Epithelial cell of proximal tubule (primary cell): ENCODE results near the gene PTPN6. TPM values are rescaled to one million over a fixed set of nuclear protein-coding genes. Genes with fewer than 3 reads are reported as not detected.
A peak's percentile ranks its signal among the peaks of the same experiment; 100 is the strongest.

ENCODE experiments used
- DNase-seq: peaks from one replicate; pipeline ENCODE4 v3.0.0-alpha.2; 2011; ENCODE audit warnings: low read depth
- H3K4me3 ChIP-seq: 2 replicates; pipeline ENCODE4 v1.5.1; 2011; ENCODE audit warnings: low read depth, mild to moderate bottlenecking, low read length
- CTCF ChIP-seq: conservative IDR thresholded peaks from 2 replicates; pipeline ENCODE4 v1.5.1; 2012; ENCODE audit warnings: low read depth, mild to moderate bottlenecking, low read length
- total RNA-seq: library from RNA; depleted of rRNA; stranded (reverse); fragments of >200 nt; gene quantifications from 2 replicates; pipeline ENCODE4 v1.2.3, GENCODE V29; 2015

PTPN6 gene
- total RNA-seq, 1 donor from 2014 or later = 37.5 TPM

GRCh38 chr12:6961695-6962284 lies 10.6 kb downstream of the PTPN6 start:
- H3K4me3 ChIP-seq = no peak overlapping the region
- peak; percentile 46 for TF ChIP-seq CTCF
- DNase-seq = no peak

- H3K4me3 ChIP-seq = no peak overlapping the region
- DNase-seq = no peak
- no peak for TF ChIP-seq CTCF
Observed at GRCh38 chr12:6962285-6963015, 11.3 kb downstream of the PTPN6 start.

GRCh38 chr12:6963016-6963731 lies 12.0 kb downstream of the PTPN6 start:
- no peak for TF ChIP-seq CTCF
- DNase-seq = no peak
- H3K4me3 ChIP-seq = peak overlapping the region; percentile 11

- TF ChIP-seq CTCF = no peak
- H3K4me3 ChIP-seq = no peak overlapping the region
- no peak for DNase-seq
Observed at GRCh38 chr12:6963791-6964413, 12.7 kb downstream of the PTPN6 start.

- H3K4me3 ChIP-seq = no peak overlapping the region
- TF ChIP-seq CTCF = no peak
- DNase-seq = no peak
Observed at GRCh38 chr12:6964605-6965025, 13.5 kb downstream of the PTPN6 start.

- no peak overlapping the region for H3K4me3 ChIP-seq
- TF ChIP-seq CTCF = peak; percentile 90
- DNase-seq = no peak
Observed at GRCh38 chr12:6965026-6965661, 14.0 kb downstream of the PTPN6 start.
